ENCODE data around the gene ATP5PO.

GRCh38 chr21:33949516-33950430 lies 34.2 kb upstream of the ATP5PO start:
- TF ChIP-seq FOXM1 (IDR thresholded peaks at IDR 0.05; ENCODE audit: borderline replicate concordance) (no peak), SP1 (IDR thresholded peaks at IDR 0.05) (no peak), CTBP1 (IDR thresholded peaks at IDR 0.05; ENCODE audit: borderline replicate concordance) (no peak), FOXK2 (IDR thresholded peaks at IDR 0.05) (no peak)

Measured in HEK293T (cell line).